Spleen (tissue), 7 donors: ENCODE results near the gene MSN.

Source experiments
- POLR2AphosphoS5 ChIP-seq, 3 donors: sonication (generic); formaldehyde crosslinking; IDR thresholded peaks; one replicate each; pipeline ENCODE4 v1.5.1; 2017; ENCODE audit warnings: antibody characterized with exemption in 3 of 3
- TF ChIP-seq, protein P1 (sequence below), 11 experiments: fragments of 200-600 bp in 7 of 11; fragments of 450-650 bp in 4 of 11; sonication (generic) in 4 of 11; IDR thresholded peaks in 8 of 11; conservative IDR thresholded peaks in 3 of 11; 1 replicate in 7 of 11; 2 replicates in 4 of 11; pipeline versions ENCODE4 v1.4.0 to v1.8.0; 2016 to 2021; ENCODE audit warnings: antibody characterized with exemption in 11 of 11, inconsistent platforms in 4 of 11, mild to moderate bottlenecking in 1 of 11
- donor health status: DM: no; HTN: no; CAD: no; lungs with moderate emphysema.
- donor health status: DM: no; HTN: no; CAD: no.
- donor health status: DM: no; HTN: no; CAD: no.

DNA sequence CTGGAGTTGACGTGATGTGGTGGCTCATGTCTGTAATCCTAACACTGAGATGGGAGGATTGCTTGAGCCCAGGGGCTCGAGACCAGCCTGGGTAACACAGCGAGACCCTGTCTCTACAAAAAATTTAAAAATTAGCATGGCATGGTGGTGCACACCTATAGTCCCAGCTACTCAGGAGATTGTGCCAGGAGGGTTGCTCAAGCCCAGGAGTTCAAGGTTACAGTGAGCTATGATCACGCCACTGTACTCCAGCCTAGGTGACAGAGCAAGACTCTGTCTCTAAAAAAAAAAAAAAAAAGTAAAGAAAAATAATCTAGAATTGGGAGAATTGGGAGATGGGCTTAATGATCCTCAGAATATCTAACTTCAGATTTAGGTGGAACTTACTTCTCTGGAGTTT lies 51.1 kb downstream of the MSN start:
- TF ChIP-seq, protein P1, sequence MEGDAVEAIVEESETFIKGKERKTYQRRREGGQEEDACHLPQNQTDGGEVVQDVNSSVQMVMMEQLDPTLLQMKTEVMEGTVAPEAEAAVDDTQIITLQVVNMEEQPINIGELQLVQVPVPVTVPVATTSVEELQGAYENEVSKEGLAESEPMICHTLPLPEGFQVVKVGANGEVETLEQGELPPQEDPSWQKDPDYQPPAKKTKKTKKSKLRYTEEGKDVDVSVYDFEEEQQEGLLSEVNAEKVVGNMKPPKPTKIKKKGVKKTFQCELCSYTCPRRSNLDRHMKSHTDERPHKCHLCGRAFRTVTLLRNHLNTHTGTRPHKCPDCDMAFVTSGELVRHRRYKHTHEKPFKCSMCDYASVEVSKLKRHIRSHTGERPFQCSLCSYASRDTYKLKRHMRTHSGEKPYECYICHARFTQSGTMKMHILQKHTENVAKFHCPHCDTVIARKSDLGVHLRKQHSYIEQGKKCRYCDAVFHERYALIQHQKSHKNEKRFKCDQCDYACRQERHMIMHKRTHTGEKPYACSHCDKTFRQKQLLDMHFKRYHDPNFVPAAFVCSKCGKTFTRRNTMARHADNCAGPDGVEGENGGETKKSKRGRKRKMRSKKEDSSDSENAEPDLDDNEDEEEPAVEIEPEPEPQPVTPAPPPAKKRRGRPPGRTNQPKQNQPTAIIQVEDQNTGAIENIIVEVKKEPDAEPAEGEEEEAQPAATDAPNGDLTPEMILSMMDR (IDR thresholded peaks at IDR 0.05 in 8 of 11, conservative IDR thresholded peaks at IDR 0.05 in 3 of 11): no peak
- TF ChIP-seq POLR2AphosphoS5 (IDR thresholded peaks at IDR 0.05): no peak
